Glutamatergic neuron (in vitro differentiated cells): ENCODE results near the gene GOLGA6L9. TPM values are rescaled to one million over a fixed set of nuclear protein-coding genes. Genes with fewer than 3 reads are reported as not detected.
"Not testable (repeated sequence)": the region's sequence is repeated elsewhere in the genome, so short reads cannot be mapped to it uniquely, and the experiment has no call there.

Source experiments
- DNase-seq: peaks from one replicate; pipeline ENCODE4 v3.0.0; 2022
- H3K27ac Mint-ChIP-seq: one replicate; pipeline ENCODE4 v1.8.0; 2020; ENCODE audit warnings: mild to moderate bottlenecking, mixed read lengths, inconsistent platforms; ENCODE audit not compliant: unreplicated experiment
- H3K27me3 Mint-ChIP-seq: one replicate; pipeline ENCODE4 v1.8.0; 2020; ENCODE audit warnings: mild to moderate bottlenecking, moderate library complexity, mixed read lengths, inconsistent platforms; ENCODE audit not compliant: unreplicated experiment
- H3K36me3 Mint-ChIP-seq: one replicate; pipeline ENCODE4 v1.8.0; 2020; ENCODE audit warnings: mild to moderate bottlenecking, mixed read lengths, inconsistent platforms; ENCODE audit not compliant: unreplicated experiment
- H3K4me1 Mint-ChIP-seq: one replicate; pipeline ENCODE4 v1.8.0; 2020; ENCODE audit warnings: mild to moderate bottlenecking, low read depth, mixed read lengths, inconsistent platforms; ENCODE audit not compliant: unreplicated experiment
- H3K4me3 Mint-ChIP-seq: one replicate; pipeline ENCODE4 v1.8.0; 2020; ENCODE audit warnings: mild to moderate bottlenecking, mixed read lengths, inconsistent platforms; ENCODE audit not compliant: unreplicated experiment
- H3K9me3 Mint-ChIP-seq: one replicate; pipeline ENCODE4 v1.8.0; 2020; ENCODE audit warnings: mild to moderate bottlenecking, moderate library complexity, mixed read lengths, inconsistent platforms; ENCODE audit not compliant: unreplicated experiment
- total RNA-seq: library from RNA; stranded (reverse); fragmentation: NEBNext Ultra II Directional; extraction: Animal tissue kit (Norgen Biotek cat#: 25700); gene quantifications from one replicate; pipeline ENCODE4 v1.2.1, GENCODE V29; 2021; ENCODE audit not compliant: unreplicated experiment
- TF ChIP-seq, protein P1 (sequence below): fragments of 200-600 bp; sonication (generic); IDR thresholded peaks from one replicate; pipeline ENCODE4 v1.5.0; 2021; ENCODE audit not compliant: partially characterized antibody, unreplicated experiment

The GOLGA6L9 gene
- total RNA-seq, 1 donor from 2014 or later = 17.5 TPM

DNA sequence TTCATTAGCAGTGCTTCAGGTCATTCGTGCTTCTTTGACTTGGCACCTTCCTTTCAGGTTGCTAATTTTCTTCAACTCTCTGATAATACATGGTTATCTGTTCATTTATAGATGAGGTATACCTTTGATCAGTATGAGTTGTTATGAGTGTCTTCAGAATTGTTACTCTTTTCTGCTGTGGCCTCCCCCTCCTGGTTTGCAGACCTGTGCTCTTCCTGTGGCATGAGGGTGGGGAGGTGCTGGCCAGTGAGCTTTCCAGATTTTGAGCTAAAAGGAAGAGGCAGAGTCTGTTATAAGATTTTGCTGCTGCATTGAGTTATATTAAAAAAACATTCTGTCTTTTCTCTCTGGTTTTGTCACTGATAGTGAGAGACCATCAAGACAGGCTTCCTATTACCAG, 30.8 kb upstream of the GOLGA6L9 start:
- H3K27ac Mint-ChIP-seq = no peak overlapping the region
- H3K27me3 Mint-ChIP-seq = no peaks in the 10 kb centered on the region
- peaks cover 4% of the 10 kb centered on the region for H3K9me3 Mint-ChIP-seq
- no peak for DNase-seq
- H3K36me3 Mint-ChIP-seq = no peaks in the 10 kb centered on the region
- H3K4me1 Mint-ChIP-seq = peaks cover 4% of the 10 kb centered on the region
- H3K4me3 Mint-ChIP-seq = no peak overlapping the region
- TF ChIP-seq, protein P1, sequence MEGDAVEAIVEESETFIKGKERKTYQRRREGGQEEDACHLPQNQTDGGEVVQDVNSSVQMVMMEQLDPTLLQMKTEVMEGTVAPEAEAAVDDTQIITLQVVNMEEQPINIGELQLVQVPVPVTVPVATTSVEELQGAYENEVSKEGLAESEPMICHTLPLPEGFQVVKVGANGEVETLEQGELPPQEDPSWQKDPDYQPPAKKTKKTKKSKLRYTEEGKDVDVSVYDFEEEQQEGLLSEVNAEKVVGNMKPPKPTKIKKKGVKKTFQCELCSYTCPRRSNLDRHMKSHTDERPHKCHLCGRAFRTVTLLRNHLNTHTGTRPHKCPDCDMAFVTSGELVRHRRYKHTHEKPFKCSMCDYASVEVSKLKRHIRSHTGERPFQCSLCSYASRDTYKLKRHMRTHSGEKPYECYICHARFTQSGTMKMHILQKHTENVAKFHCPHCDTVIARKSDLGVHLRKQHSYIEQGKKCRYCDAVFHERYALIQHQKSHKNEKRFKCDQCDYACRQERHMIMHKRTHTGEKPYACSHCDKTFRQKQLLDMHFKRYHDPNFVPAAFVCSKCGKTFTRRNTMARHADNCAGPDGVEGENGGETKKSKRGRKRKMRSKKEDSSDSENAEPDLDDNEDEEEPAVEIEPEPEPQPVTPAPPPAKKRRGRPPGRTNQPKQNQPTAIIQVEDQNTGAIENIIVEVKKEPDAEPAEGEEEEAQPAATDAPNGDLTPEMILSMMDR = no peak

DNA sequence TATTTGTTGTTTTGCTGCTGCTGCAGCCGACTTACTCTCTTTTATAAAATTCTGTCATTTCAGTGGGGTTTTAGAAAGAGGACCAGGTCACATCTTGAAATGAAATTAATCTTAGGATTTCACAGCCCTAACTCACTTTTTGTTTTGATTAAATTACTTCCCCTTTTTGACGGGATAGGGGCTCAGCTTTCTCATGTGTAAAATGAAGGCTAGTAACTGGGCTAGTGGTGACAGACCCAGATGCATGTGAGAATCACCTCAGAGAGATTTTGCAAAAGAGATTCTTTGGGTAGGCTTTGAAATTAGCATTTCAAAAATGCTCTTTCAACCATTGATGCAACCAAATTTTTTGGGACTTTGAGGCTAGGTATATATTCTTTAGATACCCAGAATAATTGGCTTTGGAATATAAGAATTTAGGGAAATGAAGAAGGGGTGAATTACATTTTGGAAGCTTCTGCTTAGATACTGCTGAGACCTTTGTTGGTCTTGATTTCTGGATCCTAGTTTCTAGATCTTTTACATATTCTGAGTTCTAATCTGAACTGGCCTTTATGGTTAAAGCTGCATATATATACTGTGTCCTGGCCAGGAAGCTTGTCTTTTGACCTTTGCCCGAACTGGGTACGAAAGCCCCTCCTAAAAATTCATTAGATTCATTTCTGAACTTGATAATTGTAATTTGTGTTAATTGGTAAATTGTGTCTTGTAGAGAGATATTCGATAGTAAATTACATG, 30.1 kb upstream of the GOLGA6L9 start:
- not testable (repeated sequence) for H3K27ac Mint-ChIP-seq

DNA sequence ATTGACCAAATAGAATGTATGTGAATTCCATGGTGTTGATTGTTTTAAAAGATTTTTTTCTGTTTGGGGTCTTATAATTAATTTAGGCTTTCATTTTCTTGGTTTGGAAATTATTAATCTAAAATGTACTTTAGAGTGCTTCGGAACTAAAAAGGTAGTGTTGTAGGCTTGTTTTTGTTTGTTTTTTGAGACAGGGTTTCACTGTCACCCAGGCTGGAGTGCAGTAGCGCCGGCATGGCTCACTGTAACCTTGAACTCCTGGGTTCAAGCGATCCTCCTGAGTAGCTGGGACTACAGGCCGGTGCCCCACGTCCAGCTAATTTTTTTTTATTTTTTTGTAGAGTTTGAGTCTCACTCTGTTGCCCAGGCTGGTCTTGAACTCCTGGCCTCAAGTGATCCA, 27.7 kb upstream of the GOLGA6L9 start:
- not testable (repeated sequence) for H3K4me1 Mint-ChIP-seq, H3K27ac Mint-ChIP-seq, H3K9me3 Mint-ChIP-seq, DNase-seq, H3K27me3 Mint-ChIP-seq, H3K4me3 Mint-ChIP-seq, H3K36me3 Mint-ChIP-seq

More for the DNA sequence above, 30.1 kb upstream of the GOLGA6L9 start:
- not testable (repeated sequence) for DNase-seq, H3K27me3 Mint-ChIP-seq, H3K4me1 Mint-ChIP-seq, H3K9me3 Mint-ChIP-seq, H3K4me3 Mint-ChIP-seq, H3K36me3 Mint-ChIP-seq

DNA sequence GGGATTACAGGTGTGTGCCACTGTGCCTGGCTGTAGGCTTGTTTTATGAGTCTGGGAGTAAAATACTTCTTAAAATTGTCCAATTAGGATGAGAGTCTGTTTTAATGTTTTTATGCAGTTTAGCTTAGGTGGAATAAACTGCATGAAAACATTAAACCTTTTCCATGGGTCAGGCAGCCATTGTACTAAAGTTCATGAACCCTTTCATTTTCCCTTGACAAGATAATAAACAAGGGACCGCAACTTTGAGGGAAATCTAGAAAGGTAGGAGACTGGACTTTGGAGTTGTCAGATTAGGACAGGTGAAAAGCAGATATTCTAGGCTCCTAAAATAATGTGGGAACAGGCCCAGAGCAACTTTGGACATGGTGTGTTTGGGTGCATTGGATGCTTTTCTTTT, 27.3 kb upstream of the GOLGA6L9 start:
- not testable (repeated sequence) for H3K4me1 Mint-ChIP-seq, H3K4me3 Mint-ChIP-seq, DNase-seq, H3K27me3 Mint-ChIP-seq, H3K36me3 Mint-ChIP-seq, H3K9me3 Mint-ChIP-seq, H3K27ac Mint-ChIP-seq

DNA sequence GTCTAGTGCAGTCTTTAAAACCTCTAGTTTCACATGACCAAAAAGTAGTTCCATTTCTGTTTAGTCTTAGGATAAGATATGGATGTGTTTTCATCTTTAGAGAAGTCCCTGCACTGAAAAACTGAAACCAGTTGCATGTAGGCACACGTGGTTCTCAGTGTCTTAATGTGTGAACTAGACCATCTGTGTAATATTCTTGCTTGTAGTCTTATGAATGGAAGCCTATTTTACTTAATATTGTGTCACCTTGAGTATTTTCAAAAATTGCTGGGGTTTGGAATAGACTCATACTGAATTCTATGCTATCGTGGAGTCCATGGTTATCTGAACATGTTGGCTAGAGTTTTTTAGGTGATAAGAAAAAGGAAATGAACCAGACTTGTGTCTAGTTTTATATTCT, 23.4 kb upstream of the GOLGA6L9 start:
- not testable (repeated sequence) for H3K4me1 Mint-ChIP-seq, H3K27me3 Mint-ChIP-seq, H3K4me3 Mint-ChIP-seq, H3K9me3 Mint-ChIP-seq, H3K36me3 Mint-ChIP-seq, H3K27ac Mint-ChIP-seq, DNase-seq

DNA sequence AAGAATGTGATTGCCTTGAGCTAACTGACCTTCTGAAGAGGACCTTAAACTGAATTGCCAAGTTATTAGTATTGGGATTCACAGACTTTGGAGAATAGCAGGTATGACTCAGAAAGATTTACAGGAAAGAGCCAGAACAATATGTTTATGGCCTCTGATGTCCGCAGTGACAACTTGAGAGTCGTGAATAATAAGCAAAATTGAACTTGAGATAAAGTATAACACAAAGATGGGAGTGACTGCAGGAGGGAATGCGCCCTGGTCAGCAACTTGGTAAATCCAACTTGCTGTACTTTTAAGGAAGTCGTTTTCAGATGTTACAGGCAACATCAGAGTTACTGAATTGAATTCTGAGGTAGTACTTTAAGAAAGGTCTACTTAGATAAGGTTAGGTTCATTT, 19.3 kb upstream of the GOLGA6L9 start:
- not testable (repeated sequence) for H3K9me3 Mint-ChIP-seq, H3K4me3 Mint-ChIP-seq, H3K27ac Mint-ChIP-seq, DNase-seq, H3K4me1 Mint-ChIP-seq, H3K27me3 Mint-ChIP-seq, H3K36me3 Mint-ChIP-seq

DNA sequence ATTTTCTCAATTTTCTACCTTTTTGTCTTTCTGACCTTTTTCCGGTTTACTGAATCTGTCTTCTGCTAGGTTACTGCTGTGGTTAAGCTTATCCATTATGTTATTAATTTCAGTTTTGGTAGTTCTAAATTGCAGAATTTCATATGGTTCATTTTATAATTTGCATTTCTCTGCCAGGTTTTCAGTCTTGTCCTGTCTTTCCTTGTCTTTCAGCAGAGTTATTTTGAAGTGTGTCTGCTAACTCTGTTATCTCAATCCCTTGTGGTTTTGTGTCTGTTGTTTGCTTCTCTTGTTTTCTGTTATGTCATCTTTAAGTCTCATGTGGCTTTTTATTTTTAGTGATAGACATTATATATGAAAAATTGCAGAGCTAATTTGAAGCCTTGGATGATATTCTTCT, 18.0 kb upstream of the GOLGA6L9 start:
- not testable (repeated sequence) for H3K27ac Mint-ChIP-seq, H3K27me3 Mint-ChIP-seq, H3K4me3 Mint-ChIP-seq, H3K36me3 Mint-ChIP-seq, H3K4me1 Mint-ChIP-seq, H3K9me3 Mint-ChIP-seq, DNase-seq

DNA sequence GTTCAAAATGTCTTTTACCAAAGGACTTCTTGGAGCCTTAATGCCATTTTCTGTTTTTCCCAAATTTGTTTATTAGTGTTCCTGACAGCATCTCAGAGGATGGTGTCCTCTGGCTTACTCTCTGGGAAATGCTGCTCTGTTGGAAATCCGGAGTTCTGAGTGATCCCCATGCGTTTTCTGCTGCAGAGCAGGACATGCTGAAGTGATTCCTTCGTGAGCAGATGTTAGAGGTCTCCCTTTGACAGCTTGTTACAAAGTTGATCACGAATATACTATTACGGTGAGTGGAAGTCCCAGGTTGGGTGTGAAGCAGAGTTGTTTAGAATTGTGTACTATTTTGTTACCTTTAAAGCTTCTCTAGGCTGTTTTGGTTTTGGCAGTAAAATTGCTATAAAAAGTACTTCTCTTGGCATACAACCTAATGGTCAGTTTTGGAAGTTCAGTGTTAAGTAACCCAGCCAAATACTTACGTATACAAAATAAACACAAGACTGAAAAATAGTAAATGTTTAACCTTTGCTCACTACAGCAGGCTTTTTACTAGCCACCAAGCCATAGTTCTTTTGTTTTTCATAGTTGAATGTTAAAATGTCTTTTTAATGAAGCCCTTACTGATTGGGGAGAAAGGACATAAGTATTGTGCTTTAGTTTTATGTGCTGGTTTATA, 15.0 kb upstream of the GOLGA6L9 start:
- H3K27me3 Mint-ChIP-seq, H3K4me1 Mint-ChIP-seq, H3K36me3 Mint-ChIP-seq, H3K4me3 Mint-ChIP-seq, H3K9me3 Mint-ChIP-seq, DNase-seq: not testable (repeated sequence)
- peak overlapping the region; percentile 70 for H3K27ac Mint-ChIP-seq

DNA sequence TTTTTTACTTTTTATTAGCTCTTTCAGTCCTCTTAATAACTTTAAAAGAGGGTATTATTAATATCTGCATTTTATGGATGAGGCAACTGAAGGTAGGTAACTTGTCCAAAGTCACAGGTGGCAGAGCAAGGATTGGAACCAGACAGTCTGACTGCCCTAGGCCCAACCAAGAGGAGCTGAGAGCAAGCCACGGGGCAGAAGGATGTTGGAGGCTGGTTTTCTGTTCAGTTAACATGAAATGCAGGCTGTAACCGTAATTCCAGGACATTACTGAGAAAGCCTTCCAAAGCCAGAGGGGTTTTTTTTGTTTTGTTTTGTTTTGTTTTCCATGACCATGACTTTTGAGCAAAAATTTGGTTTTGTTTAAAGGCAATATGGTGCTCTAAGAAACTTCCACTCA, 9.1 kb upstream of the GOLGA6L9 start:
- H3K27ac Mint-ChIP-seq, H3K36me3 Mint-ChIP-seq, H3K9me3 Mint-ChIP-seq, DNase-seq, H3K27me3 Mint-ChIP-seq, H3K4me1 Mint-ChIP-seq, H3K4me3 Mint-ChIP-seq: not testable (repeated sequence)

DNA sequence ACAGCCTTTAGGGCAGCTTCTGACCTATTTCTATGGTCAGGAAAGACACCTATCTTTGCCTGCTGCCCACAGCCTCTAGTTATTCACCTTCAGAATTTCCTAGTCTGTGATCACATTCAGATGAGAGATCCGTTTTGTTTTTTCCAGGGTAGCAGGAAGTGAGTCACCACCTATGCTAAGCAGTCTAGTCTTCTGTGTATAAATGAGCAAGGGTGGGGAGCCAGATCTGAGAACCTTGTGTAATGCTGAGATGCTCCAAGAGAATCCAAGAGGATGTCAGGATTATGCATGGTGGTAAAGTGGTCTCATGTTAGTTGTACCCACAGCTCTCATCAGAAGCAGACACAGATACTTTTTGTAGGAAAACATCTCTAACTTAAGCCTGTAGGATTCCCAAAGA, 8.7 kb upstream of the GOLGA6L9 start:
- not testable (repeated sequence) for H3K4me1 Mint-ChIP-seq, H3K27me3 Mint-ChIP-seq, H3K27ac Mint-ChIP-seq, H3K36me3 Mint-ChIP-seq, H3K4me3 Mint-ChIP-seq, DNase-seq, H3K9me3 Mint-ChIP-seq

DNA sequence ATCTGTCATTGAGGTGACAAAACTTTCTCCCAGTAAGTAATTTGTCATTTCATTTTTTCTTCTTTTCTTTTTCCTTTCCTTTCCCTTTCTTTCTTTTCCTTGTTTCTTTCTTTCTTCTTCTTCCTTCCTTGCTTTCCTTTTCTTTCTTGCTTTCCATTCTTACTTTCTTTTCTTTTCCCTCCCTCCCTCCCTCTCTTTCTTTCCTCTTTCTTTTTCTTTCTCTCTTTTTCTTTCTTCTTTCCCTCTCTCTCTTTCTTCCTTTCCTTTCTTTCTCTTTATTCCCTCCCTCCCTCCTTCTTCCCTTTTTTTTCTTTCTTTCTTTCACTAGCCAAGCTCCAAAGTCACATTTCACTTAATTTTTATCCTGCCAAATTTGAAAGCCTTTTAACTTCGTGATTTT, 2.5 kb upstream of the GOLGA6L9 start:
- not testable (repeated sequence) for H3K36me3 Mint-ChIP-seq, H3K4me1 Mint-ChIP-seq, H3K27ac Mint-ChIP-seq, DNase-seq, H3K27me3 Mint-ChIP-seq, H3K4me3 Mint-ChIP-seq, H3K9me3 Mint-ChIP-seq
